HG03442 (cell line): Measurements from ENCODE around the gene CHN2.
A peak's percentile ranks its signal among the peaks of the same experiment; 100 is the strongest.
"Not testable (repeated sequence)": the region's sequence is repeated elsewhere in the genome, so short reads cannot be mapped to it uniquely, and the experiment has no call there.

Experiments
- ATAC-seq: cut with Tn5 transposase; IDR thresholded peaks from one replicate; pipeline ENCODE4 v1.9.1; 2021; ENCODE audit warnings: mild to moderate bottlenecking, moderate library complexity; ENCODE audit not compliant: unreplicated experiment

The CHN2 gene

DNA sequence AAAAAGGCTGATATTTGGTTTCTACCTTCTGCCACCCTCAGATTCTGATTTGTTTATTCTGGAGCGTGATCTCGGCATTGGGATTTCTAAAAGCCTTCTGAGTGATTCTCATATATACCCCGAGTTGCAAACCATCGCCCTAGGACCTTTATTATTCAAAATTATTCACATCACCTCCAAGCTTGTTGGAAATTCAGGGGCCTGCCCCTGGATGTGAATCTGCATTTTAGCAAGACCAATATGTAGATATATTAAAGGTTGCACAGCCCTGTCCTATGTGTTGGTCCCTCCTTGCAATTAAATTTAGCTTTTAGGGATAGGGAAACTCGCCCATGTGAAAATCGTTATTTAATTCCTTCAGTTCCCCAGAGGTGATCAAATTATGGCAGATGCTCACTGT lies 9.0 kb upstream of the CHN2 start:
- no peak for ATAC-seq

DNA sequence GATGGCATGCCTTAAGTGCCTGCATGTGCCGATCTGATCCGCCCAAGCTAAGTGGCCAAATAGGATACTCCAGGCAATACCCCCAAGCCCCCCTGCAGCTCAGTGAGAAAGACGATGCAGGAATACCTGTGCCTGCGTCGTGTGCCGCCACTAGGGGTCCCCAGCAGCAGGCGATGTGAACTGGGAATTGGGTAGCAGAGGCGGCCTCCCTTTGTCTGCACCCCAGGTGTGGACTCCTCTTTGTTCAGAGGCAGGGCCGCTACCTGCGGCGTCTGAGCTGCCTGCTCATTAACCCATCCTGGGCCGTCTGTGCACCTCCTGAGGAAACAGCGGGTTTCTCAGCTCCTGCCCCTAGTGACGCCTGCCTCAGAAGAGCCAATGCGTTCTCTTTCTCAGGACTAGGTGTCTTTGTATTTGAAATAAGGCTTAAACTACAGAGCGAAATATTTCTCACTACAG lies 4.8 kb upstream of the CHN2 start:
- ATAC-seq, result peak; percentile 63

DNA sequence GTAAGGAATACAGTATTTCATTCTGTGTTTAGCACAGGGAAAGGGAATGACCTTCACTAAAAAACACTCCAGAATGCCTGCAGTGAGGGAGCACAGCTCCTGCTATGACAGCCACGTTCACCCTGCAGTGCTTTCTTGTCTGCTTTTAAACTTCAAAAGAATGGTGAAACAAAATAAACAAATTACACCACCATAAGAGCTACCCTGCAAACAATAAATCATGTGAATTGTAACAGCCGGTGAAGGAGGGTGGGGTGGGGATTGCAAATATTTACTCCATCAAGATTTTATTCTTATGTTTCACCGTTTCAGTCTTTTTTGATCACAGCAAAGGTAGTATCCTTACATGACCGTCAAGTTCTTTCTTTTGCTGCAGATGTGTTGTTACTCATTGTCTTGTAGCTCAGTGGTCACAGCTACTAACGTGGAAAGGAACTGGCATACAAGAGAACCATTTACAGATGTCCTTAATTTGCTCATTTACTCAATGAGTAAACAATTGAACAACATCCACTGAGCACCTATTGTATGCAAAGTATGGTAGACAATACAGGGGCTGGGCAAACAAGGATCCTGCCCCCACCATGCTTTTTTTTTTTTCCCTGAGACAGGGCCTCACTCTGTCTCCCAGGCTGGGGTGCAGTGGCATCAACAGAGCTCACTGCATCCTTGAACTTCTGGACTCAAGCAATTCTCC lies 4.1 kb upstream of the CHN2 start:
- ATAC-seq, result no peak

DNA sequence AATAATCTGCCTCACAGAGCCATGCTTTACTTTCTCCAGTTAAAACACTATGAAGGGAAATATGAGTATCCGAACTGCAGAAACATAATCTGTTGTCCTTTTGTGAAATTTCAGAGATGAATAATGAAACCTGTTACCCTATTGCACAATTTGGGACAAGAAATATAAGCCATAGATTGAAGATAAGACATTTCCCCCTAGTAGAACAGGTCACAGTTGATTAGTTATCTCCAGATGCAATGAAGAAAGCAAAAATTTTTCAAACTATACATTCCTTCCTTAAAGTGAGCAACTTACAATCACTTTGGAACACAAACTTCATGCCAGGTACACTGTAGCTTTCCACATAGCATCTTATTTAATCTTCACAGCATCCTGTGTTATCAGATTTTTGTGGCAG lies 2.3 kb upstream of the CHN2 start:
- no peak for ATAC-seq

DNA sequence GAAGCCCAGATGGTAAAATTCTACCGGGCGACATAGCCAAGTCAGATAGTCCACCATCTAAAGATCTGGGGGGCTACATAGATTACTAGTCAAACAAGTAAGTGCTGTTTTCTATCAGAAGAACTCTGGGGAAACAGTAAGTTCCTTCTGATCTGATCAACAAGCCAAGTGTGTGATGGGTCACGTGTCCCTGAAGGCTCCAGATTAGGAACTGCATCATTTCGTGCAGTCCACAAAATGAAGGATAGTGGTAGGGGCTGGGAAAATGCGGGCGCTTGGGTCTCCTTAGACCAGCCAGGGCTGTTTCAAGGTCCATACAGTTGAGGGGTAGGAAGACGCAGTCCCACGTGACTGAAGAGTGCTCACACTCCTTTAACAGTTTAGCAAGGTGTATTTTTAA lies 1.8 kb upstream of the CHN2 start:
- ATAC-seq, result no peak

DNA sequence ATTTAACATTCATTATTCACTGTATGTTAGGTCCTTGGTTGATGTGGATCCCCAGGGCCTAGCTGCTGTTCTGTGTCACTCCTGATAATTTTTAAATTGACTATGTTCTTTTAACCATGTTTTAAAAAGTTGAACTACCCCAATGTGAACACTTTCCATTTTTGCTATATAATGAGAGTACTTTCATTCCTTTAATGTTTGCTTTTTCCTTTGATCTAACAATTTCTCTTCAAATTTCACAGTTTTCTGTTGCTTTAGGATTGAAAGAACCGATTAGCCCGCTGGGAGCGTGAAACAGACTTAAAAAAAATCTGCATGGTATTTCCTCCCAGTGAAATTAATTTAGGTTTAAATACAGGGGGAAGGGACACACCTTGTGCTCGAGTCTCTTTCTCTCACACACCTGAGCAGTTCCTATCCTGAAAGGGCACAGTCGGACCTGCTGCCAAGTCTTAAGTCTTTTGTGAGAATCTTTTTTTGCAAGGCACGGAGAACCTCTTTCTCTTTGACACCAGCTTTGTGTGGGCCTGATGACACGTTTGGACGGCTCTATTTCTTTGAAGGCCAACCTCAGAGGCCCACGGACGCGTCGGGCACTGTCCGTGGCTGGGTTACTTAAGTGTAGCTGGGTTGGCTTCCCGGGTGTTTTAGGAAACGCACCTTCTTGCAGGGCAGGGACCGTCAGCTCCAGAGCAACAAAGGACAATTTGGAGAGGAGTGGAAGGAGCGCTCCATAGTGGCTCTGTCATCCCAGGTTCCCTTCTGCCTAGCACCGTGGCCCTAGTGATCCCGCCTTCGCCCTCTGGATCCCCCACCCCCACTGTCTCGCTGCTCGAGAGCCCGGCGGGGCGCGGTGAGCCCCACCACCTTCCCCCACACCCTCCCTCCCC lies 1.0 kb upstream of the CHN2 start:
- no peak for ATAC-seq

DNA sequence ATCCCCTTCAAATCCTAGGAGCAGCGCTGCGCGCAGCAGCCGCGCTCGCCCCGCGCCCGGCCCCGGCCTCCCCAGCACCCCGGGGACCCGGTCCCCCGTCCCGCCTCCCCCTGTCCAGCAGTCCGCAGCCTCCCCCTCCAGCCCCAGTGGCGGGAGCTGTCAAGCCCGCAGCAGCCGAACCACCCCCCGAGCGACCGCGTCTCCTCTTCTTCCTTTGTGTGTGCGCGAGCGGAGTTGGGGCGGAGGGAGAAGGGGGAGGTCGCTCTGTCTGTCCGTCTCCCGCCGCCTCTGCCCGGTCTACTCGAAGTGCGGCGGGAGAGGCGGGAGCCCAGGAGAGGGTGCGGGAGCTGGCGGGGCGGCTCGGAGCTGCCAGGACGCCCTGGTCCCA lies 375 bp upstream of the CHN2 start:
- ATAC-seq, result no peak

DNA sequence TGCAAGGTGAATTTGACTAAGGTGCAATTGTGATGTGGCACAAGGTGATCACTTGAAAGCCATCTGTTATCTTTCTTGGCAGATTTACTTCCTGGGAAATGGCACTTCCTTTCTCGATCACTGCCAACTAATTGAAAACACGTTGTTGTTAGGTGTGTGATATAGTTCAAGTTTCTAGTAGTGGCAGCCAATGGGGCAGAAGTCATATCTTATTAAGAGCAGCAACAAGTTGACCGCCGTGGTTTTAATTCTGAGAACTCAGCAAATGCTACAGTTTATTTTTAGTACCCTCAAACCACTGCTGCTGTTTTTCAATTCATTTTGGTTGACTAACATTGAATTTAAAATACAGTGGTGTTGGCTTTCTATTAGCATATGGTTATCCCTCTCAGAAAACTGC lies 1.6 kb downstream of the CHN2 start:
- ATAC-seq, result no peak

DNA sequence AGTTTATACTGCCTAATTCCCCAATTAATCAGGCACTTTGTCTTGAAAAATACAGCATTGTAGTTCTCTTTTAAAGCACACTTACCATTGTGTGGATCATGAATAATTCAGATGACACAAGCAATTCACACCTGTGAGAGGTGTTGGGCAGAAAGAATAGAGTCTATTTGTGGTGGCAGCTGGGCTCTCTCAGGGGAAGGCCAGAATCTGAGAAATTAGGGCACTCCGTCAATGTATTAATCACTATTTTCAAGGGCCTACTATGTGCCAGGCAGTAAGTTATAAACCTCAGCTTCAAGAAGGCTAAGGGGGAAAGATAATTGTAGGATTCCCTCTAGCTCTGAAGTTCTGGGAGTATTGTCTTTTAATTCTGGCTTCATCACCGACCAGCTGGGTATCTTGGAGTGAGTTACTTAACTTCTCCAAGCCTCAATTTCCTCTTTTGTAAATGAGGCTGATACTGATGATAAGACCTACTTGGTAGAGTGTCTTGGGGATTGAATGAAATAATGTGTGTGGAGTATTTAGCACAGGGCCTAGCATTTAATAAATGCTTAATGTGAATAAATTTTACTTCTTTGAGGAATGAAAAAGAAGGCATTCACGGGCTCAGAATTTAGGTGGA lies 2.5 kb downstream of the CHN2 start:
- no peak for ATAC-seq

DNA sequence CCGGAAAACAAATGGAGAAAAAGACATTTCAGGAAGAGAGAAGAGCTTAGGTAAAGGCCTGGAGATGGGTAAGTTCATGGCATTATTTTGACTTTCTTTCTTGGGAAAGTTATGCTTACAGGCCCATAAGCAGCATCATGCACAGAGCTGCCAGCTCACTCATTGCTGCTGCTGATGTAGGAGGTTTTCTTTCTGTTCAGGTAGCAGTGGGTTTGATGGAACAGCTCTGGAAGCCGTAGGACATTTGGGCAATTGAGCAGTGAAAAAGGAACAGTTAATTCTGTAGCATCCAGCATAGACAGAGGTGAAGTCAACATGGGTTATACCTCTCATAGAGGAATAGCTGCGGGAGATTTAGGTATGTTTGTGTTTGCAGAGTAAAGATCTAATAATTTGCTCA lies 3.3 kb downstream of the CHN2 start:
- no peak for ATAC-seq

DNA sequence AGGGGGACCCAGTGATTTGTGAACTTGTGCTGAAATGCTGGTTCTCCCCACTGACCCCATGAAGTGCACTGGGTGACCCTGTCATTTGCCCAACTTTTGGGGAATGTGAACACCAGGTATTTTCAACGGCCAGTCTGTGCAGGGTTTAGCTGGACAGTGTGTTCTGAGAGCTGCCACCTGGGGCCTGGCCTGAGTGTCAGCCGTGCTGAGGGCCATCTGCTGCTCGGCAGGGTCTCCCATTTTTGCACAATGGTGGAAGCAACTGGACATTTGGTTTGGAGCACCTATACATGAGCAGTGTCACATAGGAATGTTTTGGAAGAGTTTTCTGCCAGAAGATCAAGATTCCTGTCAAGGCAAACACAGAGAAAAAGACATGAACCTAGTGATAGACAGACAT lies 5.2 kb downstream of the CHN2 start:
- ATAC-seq, result no peak

DNA sequence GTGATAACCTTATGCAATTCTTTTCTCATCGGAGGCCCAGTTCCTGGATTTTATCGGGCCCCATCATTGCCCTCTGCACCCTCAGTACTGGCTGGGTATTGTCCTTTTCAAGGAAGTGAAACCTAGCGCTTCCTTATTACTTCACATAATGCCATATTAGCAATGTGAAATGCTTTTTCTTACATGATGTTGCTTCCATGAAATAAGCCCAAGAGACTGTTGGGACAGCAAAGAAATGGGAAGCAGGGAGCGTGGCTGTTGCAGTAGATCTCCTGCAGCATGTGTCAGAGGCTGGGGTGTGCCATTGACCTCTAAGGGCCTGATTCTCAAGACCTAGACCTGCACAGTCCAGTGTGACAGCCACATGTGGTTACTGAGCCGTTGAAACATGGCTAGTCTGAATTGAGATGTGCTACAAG lies 8.1 kb downstream of the CHN2 start:
- no peak for ATAC-seq

DNA sequence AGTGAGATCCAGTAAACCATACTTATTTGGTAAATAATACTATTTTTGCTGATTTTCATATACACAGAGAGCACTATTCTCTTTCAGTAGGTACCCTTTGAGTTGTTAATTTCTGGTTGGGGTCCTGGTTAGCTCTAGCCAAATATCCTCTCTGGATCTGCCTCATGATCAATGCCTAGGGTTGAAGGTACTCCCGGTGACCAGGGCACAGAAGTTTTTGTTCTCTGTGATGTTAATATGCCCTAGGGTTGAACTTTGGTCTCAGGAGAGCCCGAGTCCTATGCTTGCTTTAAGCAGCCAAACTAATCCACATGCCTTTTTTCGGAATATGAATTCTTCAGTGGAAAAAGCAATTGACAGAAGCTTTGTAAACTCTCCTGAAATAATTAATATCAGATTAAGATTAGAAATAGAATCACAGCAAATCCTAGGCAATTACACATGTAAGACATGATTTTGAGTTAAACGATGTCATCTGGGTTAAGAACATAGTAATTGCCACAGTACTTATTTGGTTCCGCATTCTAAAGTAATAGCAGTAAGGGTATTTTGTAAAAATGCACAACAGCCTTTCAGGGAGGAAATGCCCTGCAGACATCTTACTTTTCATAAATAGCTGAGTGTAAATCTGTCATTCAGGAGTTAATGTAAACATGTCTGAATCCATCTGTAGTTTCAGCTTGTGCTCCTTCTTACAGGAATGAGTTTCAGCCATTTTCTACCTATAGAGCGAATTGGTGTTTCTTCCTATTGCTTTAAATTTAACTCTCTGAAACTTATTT lies 10.1 kb downstream of the CHN2 start:
- ATAC-seq, result no peak

DNA sequence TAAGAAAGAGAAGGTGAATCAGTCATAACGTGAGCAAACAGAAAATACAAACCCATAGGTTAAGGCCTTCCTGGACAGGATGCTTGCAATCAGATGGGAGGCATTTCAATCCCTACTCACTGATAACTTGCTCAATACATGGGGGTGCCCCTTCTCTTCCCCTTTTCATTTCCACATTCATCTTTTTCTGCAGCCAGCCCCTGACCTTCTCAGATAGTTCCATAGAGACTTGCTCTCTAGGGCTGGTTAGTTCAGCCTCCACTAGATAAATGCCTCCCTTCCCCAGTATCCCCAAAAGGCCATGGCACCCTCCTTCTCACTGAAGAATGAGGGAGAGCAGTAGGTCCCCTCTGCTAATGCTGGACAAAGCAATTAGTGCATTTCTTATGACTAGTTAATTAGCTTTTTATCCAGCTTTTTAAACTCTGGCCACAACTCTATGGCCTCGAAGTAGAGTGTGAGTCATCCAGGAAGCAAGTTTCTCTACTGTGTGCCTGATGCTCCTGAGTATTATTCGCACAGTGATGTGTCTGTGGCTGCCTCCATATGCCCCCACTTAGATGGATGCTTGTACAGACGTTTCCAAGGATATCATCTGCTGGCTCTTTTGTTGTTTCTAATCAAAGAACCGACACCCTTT lies 12.7 kb downstream of the CHN2 start:
- no peak for ATAC-seq

DNA sequence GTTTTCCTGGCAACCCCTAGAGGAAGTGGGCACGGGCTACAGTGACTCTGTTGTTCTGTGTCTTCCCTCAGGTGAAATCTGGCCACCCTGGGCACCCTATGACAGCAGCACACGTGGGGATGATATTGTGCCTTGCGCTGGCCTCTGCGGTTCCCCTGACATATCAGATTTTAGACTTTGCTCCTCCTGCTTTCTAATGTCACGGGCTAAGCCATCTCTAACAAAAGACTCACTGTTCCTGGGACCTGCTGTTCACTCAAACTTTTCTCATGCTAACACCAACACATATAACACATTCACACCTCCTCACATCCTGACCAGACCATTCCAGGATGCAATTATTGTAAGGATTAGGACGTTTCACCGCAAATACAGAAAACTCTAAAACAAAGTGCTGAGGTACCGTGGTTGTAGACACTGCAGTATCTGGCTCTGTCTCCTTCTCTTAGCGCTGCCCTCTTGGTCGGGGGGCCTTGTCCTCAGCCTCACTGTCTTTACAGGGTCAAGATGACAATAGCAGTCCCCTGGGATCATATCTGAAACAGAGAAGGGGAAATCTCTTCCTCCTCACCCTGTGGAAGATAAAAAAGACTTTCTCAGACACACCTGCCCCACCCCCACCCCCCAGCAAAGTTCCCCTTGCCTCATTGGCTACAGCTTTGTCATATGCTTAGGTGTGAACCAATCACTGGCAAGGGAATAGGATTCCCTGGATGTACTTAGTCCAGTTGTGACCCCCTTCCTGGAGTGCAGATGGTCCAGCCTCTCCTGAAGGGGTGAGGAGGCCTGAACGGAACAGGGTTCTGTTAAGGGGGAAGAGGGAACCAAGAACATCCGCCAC lies 14.1 kb downstream of the CHN2 start:
- no peak for ATAC-seq

DNA sequence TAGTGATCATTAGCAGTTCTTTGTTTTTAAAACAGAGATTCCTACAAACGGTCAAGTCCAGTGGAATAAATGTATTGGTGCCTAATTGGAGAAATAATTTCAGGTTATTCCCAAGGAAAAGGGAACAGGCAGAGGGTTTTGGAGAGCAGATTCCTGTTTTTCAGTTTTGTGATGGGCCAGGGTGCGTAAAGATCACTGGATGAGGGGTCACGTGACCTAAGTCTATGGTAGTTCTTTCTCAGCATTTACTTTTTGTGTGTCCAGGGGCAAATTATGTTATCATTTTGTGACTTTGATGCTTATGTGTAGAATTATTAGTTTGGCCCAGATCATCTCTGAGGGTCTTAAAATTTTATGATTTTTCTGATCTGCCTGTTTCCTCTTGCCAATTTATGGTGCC lies 15.2 kb downstream of the CHN2 start:
- ATAC-seq, result no peak

DNA sequence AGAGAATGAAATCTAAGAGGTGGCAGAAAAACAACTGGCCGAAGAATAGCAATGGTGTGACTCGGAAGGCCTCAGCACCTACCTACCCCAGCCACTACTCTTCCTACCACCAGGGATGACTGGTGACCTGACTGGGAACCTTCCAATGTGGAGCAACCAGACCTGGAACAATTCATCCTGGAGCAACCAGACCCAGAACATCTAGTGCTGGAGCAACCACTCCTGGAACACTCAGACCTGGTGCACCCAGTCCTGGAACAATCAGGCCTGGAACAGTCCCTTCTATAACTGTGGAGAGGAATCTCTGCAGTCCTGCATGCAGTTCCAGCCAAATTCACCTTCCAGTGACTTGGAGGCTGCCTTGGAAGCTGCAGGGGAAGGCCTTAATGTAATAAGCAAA lies 18.2 kb downstream of the CHN2 start:
- ATAC-seq, result not testable (repeated sequence)

DNA sequence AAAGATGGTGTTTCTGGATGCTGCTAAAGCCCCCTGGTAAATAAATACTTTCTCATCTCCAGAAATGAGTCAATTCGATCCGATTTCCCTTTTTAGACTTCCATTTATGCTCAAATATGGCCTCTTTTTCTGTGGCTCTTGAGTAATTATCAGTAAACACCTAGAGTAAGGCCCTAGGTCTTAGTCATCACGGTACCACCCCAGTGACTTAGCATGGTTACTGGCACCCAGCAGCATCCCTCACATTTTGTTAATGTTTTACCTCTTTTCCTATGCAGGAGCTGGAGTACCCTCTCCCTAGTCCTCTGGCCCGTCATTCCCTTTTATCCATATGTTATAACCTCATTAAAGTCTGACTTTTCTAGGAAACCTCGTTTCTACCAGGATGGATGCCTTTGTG lies 19.5 kb downstream of the CHN2 start:
- ATAC-seq, result no peak

DNA sequence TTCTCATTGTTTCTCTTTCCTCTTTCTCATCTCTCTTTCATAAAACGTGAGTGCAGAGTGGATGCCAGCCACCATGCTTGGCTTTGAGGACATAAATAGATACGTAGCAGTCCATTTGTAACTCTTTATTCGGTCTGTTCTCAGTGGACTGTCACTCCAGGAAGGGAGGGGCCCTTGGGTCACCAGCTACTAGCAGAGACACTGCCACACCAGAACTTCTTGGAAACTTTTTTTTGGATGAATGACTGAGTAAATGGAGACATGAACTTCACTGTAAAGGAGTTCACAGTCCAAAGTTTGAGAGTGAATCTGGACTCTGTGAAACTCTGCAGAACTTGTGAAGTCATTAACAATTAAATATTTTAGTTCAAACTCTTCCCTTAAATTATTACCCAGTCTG lies 20.2 kb downstream of the CHN2 start:
- ATAC-seq, result no peak

DNA sequence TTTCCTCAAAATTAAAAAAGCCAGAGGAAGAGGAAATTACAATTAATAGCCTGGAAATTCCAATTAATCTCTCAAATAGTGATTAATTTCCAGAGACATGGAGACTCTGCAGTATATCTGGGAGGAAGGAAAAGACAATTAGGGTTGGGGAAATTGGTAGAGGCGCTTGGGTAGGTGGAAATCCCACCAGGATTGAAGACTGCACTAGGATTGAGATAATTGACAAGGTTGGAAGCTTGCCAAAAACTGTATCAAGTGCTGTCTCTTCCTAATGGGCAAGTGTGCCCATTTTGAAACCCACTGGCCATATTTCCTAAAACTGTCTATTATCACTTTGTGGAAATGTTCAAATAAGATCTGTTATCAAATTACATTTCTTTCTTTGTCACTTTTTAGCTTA lies 21.6 kb downstream of the CHN2 start:
- no peak for ATAC-seq
